HUDEP-2 (cell line): Measurements from ENCODE around the gene COX6A2.
A peak's percentile ranks its signal among the peaks of the same experiment; 100 is the strongest.

Source experiments
- DNase-seq, 76 experiments: peaks; one replicate each; lab custom pipeline; 2025; ENCODE audit not compliant: unreplicated experiment in 76 of 76; lab: John Stamatoyannopoulos, UW

The COX6A2 gene

DNA sequence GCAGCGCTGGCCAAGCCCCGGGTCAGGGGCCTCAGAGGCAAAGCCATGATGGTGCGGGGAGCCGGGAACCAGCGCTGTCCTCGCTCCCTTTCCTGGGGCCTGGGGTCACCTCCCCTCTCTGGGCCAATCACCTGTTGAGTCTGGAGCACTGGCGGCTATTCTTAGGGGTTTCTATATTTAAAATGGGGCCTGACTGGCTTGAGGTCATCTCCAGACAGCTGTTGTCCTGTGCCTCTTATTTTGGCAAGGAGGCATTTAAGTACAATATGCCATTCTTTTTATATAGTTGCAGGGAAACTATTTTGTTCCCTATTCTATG, at the start of gene COX6A2:
Gene COX6A2, minus strand, starts transcription at position 82 of the 319 bp plus-strand sequence. Its CDS starts 35 bp downstream, at position 47.
- DNase-seq, result no peak

DNA sequence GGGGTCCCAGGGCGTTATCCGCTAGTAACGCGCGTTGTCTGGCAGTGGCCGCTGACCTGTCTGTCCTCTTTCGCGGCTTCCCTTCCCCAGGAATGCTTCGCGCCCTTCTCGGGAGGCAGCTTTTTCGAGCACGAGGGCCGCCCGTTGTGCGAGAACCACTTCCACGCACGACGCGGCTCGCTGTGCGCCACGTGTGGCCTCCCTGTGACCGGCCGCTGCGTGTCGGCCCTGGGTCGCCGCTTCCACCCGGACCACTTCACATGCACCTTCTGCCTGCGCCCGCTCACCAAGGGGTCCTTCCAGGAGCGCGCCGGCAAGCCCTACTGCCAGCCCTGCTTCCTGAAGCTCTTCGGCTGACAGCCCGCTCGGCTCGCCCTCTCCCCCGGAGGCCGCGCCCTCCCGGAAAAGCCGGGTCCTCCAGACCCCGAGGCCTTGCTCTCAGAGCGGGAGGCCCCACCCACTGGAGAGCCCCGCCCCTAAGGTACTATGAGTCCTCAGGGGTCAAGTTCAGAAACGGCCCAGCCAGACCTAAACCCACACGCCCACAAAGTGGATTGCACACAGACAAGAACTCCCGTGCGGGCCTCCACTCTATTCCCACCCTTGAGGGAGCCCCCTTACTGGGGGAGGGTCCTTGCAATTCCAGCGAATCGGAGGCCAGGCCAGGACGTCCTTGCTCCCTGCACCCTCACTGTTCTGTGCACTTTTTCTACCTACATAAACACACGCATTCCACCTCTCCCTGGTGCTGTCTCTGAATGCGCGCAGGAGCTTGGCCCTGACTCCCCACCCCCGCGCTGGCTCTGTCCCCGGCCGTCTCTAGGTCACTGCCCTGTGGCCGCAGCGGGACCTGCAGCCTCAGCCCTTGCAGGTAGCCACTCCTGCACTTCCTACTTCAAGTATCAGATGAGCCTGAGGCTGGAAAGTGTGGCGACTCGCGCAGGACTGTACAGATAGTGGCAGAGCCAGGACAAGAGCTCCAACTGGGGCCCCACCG, 49.4 kb upstream of the COX6A2 start:
- peak in 54 of 76 experiments; percentile 13 to 72 (median 46) for DNase-seq

DNA sequence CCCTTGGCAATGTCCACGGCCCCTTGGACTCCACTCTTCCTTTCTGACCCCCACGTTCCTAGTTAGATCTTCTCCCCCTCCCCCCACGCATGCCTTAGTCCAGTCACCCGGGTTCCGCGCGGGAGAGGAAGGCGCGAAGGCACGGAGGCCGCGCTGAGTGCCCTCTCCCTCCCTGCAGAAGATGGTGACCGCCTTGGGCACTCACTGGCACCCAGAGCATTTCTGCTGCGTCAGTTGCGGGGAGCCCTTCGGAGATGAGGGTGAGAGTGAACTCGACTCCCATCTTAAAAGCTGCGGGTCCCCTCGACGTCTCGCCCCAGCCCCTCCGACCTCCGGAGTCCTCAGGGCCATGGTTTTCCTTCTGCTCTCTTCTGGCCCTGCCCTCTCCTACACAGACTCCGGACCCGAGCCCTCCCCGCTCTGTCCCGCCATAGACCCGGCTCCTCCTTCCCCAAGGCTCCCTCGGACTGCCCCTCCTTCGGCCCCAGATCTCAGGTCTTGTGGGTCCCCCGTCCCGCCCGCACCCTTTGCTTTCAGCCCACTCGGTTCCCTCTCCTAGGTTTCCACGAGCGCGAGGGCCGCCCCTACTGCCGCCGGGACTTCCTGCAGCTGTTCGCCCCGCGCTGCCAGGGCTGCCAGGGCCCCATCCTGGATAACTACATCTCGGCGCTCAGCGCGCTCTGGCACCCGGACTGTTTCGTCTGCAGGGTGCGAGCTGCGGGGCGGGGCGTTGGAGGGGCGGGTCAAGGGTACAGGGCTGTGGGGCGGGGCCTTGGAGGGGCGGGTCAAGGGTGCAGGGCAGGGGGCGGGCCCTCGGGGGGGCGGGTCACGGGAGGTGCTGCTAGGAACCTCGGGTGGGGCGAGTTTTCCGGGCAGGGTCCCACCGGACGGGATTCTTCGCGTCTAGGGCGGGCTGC, 48.4 kb upstream of the COX6A2 start:
- DNase-seq, result peak in 69 of 76 experiments; percentile 38 to 98 (median 84)

DNA sequence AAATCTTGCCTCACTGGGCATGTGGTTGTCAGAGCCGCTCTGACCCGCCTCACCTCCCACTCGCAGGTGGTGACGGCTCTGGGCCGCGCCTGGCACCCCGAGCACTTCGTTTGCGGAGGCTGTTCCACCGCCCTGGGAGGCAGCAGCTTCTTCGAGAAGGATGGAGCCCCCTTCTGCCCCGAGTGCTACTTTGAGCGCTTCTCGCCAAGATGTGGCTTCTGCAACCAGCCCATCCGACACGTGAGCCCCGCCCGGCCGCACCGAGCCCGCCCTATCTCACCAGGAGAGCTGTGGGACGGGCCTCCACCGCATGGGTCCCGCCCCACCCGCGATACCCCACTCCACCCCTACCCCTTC, 47.8 kb upstream of the COX6A2 start:
- DNase-seq, result peak in 41 of 76 experiments; percentile 6 to 62 (median 42)

DNA sequence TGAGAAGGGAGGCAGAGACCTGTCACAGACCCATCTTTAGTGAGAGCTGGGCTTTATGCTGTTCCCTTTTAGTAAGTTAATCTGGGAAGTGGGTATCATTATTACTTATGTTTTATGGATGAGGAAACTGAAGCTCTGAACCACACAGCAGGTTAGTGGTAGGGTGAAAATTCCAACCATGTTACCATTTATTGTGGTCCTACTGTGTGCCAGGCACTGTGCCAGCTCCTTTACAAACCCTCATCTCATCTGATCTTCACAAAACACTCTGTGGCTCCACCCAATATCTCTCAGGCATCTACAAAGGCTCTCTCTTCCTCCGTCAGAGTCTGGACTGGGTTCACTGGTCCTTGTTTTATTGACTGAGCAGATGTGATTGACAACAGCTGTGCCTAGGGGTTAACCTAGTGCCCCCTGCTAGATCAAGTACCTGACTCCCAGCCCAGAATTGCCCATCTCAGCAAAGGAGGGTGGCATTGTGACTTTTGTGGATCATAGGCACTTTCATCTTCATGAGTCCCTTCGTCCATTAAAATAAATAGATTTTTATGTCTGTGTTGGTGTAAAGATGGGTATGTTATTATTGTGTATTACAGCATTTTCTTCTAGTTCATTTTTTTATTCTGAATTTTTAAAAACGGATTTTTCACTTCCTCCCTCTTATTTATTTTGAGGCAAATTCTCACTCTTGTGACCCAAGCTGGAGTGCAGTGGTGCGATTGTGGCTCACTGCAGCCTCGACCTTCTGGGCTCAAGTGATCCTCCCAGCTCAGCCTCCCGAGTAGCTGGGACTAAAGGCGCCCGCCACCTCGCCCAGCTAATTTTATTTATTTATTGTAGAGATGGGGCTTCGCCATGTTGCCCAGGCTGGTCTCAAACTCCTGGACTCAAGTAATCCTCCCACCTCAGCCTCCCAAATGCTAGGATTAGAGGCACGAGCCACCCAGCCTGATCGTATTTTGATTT, 46.9 kb upstream of the COX6A2 start:
- no peak for DNase-seq

DNA sequence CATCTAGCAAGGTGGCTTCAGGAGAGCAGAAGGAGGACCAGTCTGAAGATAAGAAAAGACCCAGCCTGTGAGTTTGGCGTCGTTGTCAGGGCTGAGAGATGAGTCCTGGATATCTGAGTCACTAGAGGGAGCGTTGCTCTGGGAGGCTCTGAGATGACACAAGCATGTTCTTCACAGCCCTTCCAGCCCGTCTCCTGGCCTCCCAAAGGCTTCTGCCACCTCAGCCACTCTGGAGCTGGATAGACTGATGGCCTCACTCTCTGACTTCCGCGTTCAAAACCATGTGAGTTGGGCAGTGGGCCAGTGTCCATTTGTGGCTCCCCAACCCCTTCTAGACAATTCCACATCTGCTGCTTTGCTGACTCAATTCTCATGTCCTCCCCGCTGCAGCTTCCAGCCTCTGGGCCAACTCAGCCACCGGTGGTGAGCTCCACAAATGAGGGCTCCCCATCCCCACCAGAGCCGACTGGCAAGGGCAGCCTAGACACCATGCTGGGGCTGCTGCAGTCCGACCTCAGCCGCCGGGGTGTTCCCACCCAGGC, 46.1 kb upstream of the COX6A2 start:
- peak in 53 of 76 experiments; percentile 4 to 60 (median 32) for DNase-seq

DNA sequence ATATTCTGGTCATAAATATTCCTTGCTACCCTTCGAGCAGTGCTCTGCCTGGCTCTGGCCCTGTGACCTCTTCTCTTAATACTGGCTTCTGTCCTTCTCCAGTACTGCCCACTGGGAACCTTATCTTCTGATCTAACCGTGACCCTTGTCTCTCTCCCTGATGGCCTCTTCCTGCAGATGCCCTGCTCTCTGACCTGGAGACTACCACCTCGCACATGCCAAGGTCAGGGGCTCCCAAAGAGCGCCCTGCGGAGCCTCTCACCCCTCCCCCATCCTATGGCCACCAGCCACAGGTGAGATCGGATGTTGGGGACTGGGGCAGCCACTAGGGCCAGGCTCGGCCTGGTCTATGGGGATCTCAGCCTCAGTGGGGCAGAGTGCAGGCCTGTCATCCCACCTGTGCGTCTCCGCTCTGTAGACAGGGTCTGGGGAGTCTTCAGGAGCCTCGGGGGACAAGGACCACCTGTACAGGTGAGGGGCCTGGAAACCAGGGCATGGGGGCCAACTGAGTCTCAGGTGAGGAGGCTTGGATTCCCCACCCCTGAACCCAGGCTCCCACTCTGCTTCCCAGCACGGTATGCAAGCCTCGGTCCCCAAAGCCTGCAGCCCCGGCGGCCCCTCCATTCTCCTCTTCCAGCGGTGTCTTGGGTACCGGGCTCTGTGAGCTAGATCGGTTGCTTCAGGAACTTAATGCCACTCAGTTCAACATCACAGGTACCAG, 45.3 kb upstream of the COX6A2 start:
- no peak for DNase-seq

DNA sequence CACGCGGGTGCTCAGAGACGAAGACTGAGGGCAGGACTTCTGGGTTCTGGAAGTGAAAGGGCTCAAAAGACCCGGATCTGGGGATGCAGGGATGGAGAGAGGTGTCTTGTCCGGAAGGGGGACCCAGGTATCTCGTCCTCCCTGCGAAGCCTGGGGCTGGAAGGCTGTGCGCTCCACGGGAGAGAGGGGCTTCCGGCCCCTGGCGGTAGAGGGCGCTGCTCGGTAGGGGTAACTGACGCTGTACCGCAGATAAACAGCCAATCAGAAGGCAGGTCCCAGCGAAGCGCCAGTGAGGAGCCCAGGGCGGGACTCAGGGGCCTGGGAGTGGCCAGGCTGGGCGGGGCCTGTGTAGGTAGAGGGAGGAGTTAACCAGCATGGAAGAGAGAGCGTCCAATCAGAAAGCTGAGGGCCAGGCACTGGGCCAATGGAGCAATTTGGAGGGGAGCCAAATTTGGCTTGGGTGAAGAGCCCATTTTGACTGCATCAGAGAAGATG, 44.6 kb upstream of the COX6A2 start:
- DNase-seq, result peak in 67 of 76 experiments; percentile 23 to 93 (median 76)

DNA sequence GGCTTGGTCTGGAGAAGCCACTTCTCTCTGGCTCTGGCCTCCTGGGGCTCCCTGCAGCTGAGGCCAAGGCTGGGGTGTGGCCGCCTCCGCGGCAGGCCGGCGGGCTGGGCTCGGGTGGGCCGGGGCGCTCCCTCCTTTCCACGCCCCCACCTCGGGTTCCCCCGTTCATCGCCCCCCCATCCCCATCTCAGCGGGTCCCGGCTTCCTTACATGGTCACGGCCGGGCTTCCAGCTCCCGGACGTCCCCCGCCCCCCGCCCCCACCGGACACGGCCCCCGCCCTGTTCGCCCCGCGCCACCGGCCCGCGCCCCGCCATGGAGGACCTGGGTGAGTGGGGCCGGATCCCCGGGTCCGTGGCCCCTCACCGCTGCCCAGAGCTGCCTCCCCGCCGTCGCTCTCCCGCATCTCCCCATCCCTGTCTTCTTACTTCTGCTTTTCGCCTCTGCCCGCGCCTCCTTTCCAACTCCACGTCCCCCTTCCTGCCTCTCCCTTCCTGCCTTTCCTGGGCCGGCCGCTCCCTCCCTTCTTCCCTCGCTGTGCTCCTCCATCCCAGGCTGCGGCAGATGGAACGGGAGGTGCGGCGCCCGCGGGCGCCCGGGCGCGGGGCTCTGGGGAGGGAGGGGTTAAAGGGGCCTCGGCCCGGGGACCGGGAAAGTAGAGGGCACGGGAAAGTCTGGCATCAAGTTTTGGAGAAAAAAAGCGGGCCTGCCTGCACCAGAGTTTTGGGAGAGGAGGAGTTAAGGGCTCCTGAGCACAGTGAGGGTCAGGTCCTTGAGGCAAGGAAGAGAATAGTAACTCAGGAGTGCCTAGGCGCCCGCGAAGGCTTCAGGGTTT, 43.9 kb upstream of the COX6A2 start, which contains the start of gene TGFB1I1:
Gene TGFB1I1, plus strand, starts transcription at position 278 of the 834 bp plus-strand sequence. Its CDS starts 37 bp downstream, at position 315.
- DNase-seq, result peak in 3 of 76 experiments; percentile 13 to 18 (median 16)

DNA sequence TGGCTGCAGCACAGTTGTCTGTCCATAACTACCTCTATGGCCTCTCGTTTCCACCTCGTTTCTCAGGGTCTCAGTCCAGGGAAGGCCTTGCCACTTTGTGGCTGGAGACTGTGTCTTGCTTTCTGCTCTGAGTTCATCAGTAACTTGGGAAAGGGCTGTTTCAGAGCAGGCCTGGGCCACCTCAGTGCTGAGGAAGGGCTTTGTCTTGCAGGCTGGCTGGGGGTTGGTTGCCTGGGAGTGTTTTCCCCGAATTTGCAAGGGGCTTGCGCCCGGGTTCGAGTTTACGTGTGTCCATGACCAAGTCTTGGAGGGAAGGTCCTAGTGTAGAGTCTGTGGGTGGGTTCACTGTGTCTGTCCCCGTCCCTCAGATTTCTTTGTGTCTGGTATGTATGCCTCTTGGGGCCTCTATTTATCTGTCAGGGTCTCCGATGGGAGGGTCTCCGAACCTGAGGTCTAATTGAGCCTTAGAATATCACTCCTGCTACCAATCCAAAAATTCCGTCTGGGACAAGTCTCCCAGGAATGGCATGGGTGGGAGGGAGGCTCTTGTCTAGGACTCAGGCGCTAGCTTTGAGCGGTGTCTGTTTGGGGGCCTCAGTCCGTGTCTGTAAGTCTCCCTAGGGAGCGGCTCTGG, 43.2 kb upstream of the COX6A2 start:
- DNase-seq, result no peak

DNA sequence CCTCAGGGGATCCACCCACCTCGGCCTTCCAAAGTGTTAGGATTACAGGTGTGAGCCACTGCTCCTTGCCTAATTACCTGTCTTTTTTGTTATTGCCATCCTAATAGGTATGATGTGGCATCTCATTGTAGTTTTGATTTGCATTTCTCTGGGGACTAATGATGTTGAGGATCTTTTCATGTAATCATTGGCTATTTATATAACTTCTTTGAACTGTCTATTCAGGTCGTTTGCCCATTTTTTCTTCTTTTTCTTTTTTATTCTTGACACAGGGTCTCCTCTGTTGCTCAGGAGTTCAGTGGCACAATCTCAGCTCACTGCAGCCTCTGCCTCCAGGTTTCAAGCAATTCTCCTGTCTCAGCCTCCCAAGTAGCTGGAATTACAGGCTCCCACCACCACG, 42.5 kb upstream of the COX6A2 start:
- no peak for DNase-seq

DNA sequence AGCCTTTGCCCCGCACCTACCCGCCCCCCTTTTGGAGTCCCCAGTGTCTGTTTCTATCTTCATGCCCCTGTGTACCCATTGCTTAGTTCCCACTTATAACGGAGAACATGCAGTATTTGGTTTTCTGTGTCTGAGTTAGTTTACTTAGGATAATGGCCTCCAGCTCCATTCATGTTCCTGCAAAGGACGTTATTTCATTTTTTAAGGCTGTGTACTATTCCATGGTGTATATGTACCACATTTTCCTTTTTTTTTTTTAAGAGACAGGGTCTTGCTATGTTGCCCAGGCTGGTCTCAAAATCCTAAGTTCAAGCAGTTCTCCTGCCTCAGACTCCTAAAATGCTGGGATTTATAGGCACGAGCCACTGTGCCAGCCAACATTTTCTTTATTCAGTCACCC, 39.7 kb upstream of the COX6A2 start:
- no peak for DNase-seq

DNA sequence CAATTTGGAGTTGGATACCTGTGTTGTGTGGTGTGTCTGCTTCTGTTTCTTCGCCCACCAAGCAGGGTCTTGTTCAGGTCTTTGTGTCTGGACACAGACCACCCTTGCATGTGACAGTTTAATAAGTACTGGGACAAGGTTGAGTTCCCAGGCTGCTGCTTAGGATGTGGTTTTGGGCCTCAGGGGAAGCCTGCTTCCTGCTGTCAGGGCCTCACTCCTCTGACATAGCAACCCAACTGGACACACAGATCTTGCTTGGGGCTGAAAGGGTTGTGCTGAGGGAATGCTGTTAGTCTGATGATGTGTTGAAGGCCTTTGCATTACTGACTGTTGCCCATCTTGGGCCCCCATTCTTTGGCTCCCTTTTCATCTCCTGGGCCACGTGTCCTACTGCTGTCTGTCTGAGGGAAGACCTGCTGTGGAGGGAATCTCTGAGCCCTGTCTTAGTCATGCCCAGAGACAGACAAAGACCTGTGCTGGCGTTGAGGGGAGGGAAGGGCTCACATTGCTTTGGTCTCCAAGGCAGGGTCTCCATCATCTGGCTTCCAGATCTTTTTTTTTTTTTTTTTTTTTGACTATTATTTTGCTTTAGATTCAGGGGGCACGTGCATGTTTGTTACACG, 39.1 kb upstream of the COX6A2 start:
- DNase-seq, result no peak

DNA sequence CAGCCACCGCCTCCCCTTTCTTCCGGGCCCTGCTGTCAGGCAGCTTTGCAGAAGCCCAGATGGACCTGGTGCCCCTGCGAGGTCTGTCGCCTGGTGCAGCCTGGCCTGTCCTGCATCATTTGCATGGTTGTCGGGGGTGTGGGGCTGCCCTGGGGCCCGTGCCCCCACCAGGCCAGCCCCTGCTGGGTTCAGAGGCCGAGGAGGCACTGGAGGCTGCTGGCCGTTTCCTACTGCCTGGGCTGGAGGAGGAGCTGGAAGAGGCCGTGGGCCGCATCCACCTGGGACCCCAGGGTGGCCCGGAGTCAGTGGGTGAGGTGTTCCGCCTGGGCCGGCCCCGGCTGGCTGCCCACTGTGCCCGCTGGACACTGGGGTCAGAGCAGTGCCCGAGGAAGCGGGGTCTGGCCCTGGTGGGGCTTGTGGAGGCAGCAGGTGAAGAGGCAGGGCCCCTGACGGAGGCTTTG, 38.3 kb upstream of the COX6A2 start:
- DNase-seq, result no peak

DNA sequence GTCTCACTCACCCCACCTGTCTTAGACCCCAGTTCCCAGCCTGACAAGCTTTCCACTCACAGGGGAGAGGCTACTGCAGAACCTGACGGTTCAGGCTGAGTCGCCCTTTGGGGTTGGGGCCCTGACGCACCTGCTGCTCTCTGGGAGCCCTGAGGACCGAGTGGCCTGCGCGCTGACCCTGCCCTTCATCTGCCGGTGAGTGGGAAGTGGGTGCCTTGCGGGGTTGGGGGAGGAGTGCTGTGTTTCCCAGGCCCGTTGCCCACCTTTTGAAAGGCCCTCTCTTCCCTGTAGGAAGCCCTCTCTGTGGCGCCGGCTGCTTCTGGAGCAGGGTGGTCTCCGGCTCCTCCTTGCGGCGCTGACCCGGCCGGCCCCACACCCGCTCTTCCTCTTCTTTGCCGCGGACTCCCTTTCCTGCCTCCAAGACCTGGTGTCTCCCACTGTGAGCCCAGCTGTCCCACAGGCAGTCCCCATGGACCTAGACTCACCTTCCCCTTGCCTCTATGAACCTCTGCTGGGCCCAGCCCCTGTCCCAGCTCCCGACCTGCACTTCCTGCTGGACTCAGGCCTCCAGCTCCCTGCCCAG, 37.7 kb upstream of the COX6A2 start:
- DNase-seq, result no peak

DNA sequence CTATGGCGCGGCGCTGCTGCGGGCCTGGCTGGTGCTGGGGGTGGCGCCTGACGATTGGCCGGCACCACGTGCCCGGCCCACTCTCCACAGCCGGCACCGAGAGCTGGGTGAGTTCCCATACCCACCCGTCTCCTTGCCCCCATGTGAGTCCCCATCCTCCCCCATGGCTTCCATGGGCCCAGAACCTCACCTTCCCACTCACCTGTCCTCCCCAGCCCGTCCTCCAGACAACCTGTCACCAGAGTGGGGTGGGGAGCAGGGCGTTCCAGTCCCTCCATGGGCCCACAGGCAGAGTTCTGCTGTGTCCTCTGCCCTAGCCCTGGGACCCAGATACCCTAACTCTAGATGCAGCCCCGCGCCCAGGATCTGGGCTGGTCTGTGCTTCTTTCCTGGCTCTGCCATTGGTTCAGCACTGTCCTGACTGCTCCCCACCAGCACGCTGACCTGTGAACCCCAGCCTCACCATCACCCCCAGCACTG, 36.7 kb upstream of the COX6A2 start:
- no peak for DNase-seq
